Smooth muscle cell (in vitro differentiated cells): Measurements from ENCODE around the gene MXD4. TPM values are rescaled to one million over a fixed set of nuclear protein-coding genes. Genes with fewer than 3 reads are reported as not detected.

Experiments
- DNase-seq: peaks from one replicate; lab custom pipeline; 2025; ENCODE audit not compliant: unreplicated experiment; lab: John Stamatoyannopoulos, UW
- H2AFZ ChIP-seq: fragments of 200-600 bp; sonication (generic); 2 replicates; pipeline ENCODE4 v1.6.0; 2016; ENCODE audit warnings: antibody characterized with exemption, low read depth, mild to moderate bottlenecking
- H3F3A ChIP-seq: fragments of 200-600 bp; sonication (generic); 2 replicates; pipeline ENCODE4 v1.6.0; 2017; ENCODE audit warnings: antibody characterized with exemption, low read depth
- H3K27ac ChIP-seq: fragments of 200-600 bp; sonication (generic); 2 replicates; pipeline ENCODE4 v1.5.1; 2016; ENCODE audit warnings: low read depth, mild to moderate bottlenecking
- H3K27me3 ChIP-seq: fragments of 200-600 bp; sonication (generic); 2 replicates; pipeline ENCODE4 v1.6.1; 2016; ENCODE audit warnings: low read depth, mild to moderate bottlenecking
- H3K36me3 ChIP-seq: fragments of 200-600 bp; sonication (generic); 2 replicates; pipeline ENCODE4 v1.5.1; 2016; ENCODE audit warnings: low read depth
- H3K4me1 ChIP-seq: fragments of 200-600 bp; sonication (generic); 2 replicates; pipeline ENCODE4 v1.5.1; 2016; ENCODE audit warnings: low read depth
- H3K4me2 ChIP-seq: fragments of 200-600 bp; sonication (generic); 2 replicates; pipeline ENCODE4 v1.6.0; 2016; ENCODE audit warnings: mild to moderate bottlenecking
- H3K4me3 ChIP-seq: fragments of 200-600 bp; sonication (generic); 2 replicates; pipeline ENCODE4 v1.5.1; 2016; ENCODE audit warnings: mild to moderate bottlenecking
- H3K79me2 ChIP-seq: fragments of 200-600 bp; sonication (generic); 2 replicates; pipeline ENCODE4 v1.6.0; 2016; ENCODE audit warnings: low read depth, mild to moderate bottlenecking
- H3K9ac ChIP-seq: fragments of 200-600 bp; sonication (generic); 2 replicates; pipeline ENCODE4 v1.6.0; 2016; ENCODE audit warnings: low read depth
- H3K9me3 ChIP-seq: fragments of 200-600 bp; sonication (generic); replicated peaks from 2 replicates; pipeline ENCODE4 v1.5.1; 2016; ENCODE audit warnings: low read depth
- H4K20me1 ChIP-seq: fragments of 200-600 bp; sonication (generic); 2 replicates; pipeline ENCODE4 v1.6.0; 2016; ENCODE audit warnings: low read depth
- CTCF ChIP-seq: fragments of 200-600 bp; sonication (generic); IDR thresholded peaks from 2 replicates; pipeline ENCODE4 v1.5.1; 2017; ENCODE audit warnings: borderline replicate concordance, mild to moderate bottlenecking, antibody characterized with exemption; ENCODE audit not compliant: insufficient read depth, poor library complexity, severe bottlenecking
- WGBS: methylation state at CpG from one replicate; pipeline ENCODE4 v1.1.7; 2016; ENCODE audit warnings: low lambda C conversion rate; 5-methylcytosine and 5-hydroxymethylcytosine counted together
- polyA plus RNA-seq: library from polyadenylated mRNA; unstranded; fragments of >200 nt; fragmentation: Nextera tagmentation; extraction: Ambion mirVana; gene quantifications from 2 replicates; pipeline ENCODE4 v1.2.1, GENCODE V29; 2016
- total RNA-seq: library from RNA; depleted of rRNA; stranded (reverse); fragments of >200 nt; gene quantifications from 2 replicates; pipeline ENCODE4 v1.2.3, GENCODE V29; 2014

MXD4 gene
- total and polyA plus RNA-seq, 2 experiments from 2014 or later: 26.8 to 81.8 TPM

GRCh38 chr4:2248821-2249261 lies 13.1 kb downstream of the MXD4 start:
- no peaks in the 10 kb centered on the region for H3K36me3 ChIP-seq
- H3K4me1 ChIP-seq: no peaks in the 10 kb centered on the region
- H3K4me2 ChIP-seq: no peak overlapping the region
- H3K79me2 ChIP-seq: no peaks in the 10 kb centered on the region
- H3K9ac ChIP-seq: no peak overlapping the region
- peaks cover 61% of the 10 kb centered on the region for H4K20me1 ChIP-seq
- no peaks in the 10 kb centered on the region for H3K9me3 ChIP-seq
- no peak overlapping the region for H3K27ac ChIP-seq
- no peak for TF ChIP-seq CTCF
- no peak for DNase-seq
- H3K27me3 ChIP-seq: no peaks in the 10 kb centered on the region
- WGBS: 93% methylated on average over 10 of the region's 10 CpGs
- no peak overlapping the region for H3K4me3 ChIP-seq
- peaks cover 11% of the 10 kb centered on the region for H3F3A ChIP-seq
- no peak overlapping the region for H2AFZ ChIP-seq

- no peak overlapping the region for H3K4me3 ChIP-seq
- DNase-seq: no peak
- no peaks in the 10 kb centered on the region for H3K36me3 ChIP-seq
- TF ChIP-seq CTCF: no peak
- H3K4me2 ChIP-seq: no peak overlapping the region
- WGBS: 98% methylated on average over 15 of the region's 21 CpGs
- H3K9me3 ChIP-seq: no peaks in the 10 kb centered on the region
- peaks cover 11% of the 10 kb centered on the region for H3F3A ChIP-seq
- no peaks in the 10 kb centered on the region for H3K4me1 ChIP-seq
- peaks cover 55% of the 10 kb centered on the region for H4K20me1 ChIP-seq
- no peaks in the 10 kb centered on the region for H3K27me3 ChIP-seq
- no peaks in the 10 kb centered on the region for H3K79me2 ChIP-seq
- no peak overlapping the region for H2AFZ ChIP-seq
- no peak overlapping the region for H3K27ac ChIP-seq
- H3K9ac ChIP-seq: no peak overlapping the region
These were observed 13.7 kb downstream of the MXD4 start for GRCh38 chr4:2248044-2248780.

GRCh38 chr4:2247128-2248043 lies 14.5 kb downstream of the MXD4 start:
- Histone ChIP-seq H3F3A (peaks cover 11% of the 10 kb centered on the region), H3K79me2 (no peaks in the 10 kb centered on the region), H3K4me1 (no peaks in the 10 kb centered on the region), H3K9ac (no peak overlapping the region), H4K20me1 (peaks cover 47% of the 10 kb centered on the region), H3K36me3 (no peaks in the 10 kb centered on the region), H3K27me3 (no peaks in the 10 kb centered on the region), H3K27ac (no peak overlapping the region), H2AFZ (no peak overlapping the region), H3K4me2 (no peak overlapping the region), H3K4me3 (no peak overlapping the region), H3K9me3 (no peaks in the 10 kb centered on the region)
- WGBS: 96% methylated on average over 42 of the region's 42 CpGs
- TF ChIP-seq CTCF: no peak
- DNase-seq: no peak
